Loucy (cell line): Measurements from ENCODE around the gene GDI2.

Experiments used
- CTCF ChIP-seq: fragments of 200-600 bp; sonication (generic); conservative IDR thresholded peaks from 2 replicates; pipeline ENCODE4 v1.5.1; 2014; ENCODE audit warnings: mild to moderate bottlenecking, antibody characterized with exemption, low read length
- EZH2phosphoT487 ChIP-seq: fragments of 200-600 bp; IDR thresholded peaks from 2 replicates; pipeline ENCODE4 v1.6.1; 2018; ENCODE audit warnings: antibody characterized with exemption, mild to moderate bottlenecking, moderate library complexity, borderline replicate concordance

GRCh38 chr10:5804386-5804785, 8.8 kb downstream of the GDI2 start:
- TF ChIP-seq CTCF (no peak), EZH2phosphoT487 (no peak)
